Neural cell (in vitro differentiated cells): Measurements from ENCODE around the gene TUBG1. TPM values are rescaled to one million over a fixed set of nuclear protein-coding genes. Genes with fewer than 3 reads are reported as not detected.

Experiments
- H2AFZ ChIP-seq: fragments of 200-600, 300-800 bp; sonication (generic), shearing (Covaris generic); 2 replicates; pipeline ENCODE4 v1.6.0; 2014; ENCODE audit warnings: low read depth, mild to moderate bottlenecking, antibody characterized with exemption, low read length, moderate library complexity
- H3F3A ChIP-seq: fragments of 200-600 bp; shearing (Covaris generic); 2 replicates; pipeline ENCODE4 v1.6.1; 2016; ENCODE audit warnings: mild to moderate bottlenecking, moderate library complexity, mixed read lengths, antibody characterized with exemption, low read length; ENCODE audit not compliant: insufficient read depth, poor library complexity, severe bottlenecking
- H3K27ac ChIP-seq: fragments of 200-600, 300-800 bp; sonication (generic), shearing (Covaris generic); 2 replicates; pipeline ENCODE4 v1.5.1; 2014; ENCODE audit warnings: mild to moderate bottlenecking, low read length, moderate library complexity
- H3K27me3 ChIP-seq: fragments of 300-800, 200-600 bp; sonication (generic), shearing (Covaris generic); 2 replicates; pipeline ENCODE4 v1.6.0; 2014; ENCODE audit warnings: mild to moderate bottlenecking, low read depth, low read length, moderate library complexity; ENCODE audit not compliant: insufficient read depth
- H3K36me3 ChIP-seq: fragments of 300-800, 200-600 bp; sonication (generic), shearing (Covaris generic); 2 replicates; pipeline ENCODE4 v1.5.1; 2014; ENCODE audit warnings: mild to moderate bottlenecking, antibody characterized with exemption, low read length, moderate library complexity; ENCODE audit not compliant: insufficient read depth
- H3K4me2 ChIP-seq: fragments of 300-800, 200-600 bp; sonication (generic), shearing (Covaris generic); 2 replicates; pipeline ENCODE4 v1.6.0; 2014; ENCODE audit warnings: mild to moderate bottlenecking, low read length
- H3K4me3 ChIP-seq: fragments of 300-800, 200-600 bp; sonication (generic), shearing (Covaris generic); 2 replicates; pipeline ENCODE4 v1.5.1; 2014; ENCODE audit warnings: mild to moderate bottlenecking, low read length, moderate library complexity
- H3K79me2 ChIP-seq: fragments of 200-600 bp; shearing (Covaris generic); replicated peaks from 2 replicates; pipeline ENCODE4 v1.6.0; 2014; ENCODE audit warnings: mild to moderate bottlenecking, low read length, moderate library complexity; ENCODE audit not compliant: insufficient read depth
- H3K9ac ChIP-seq: fragments of 300-800, 200-600 bp; sonication (generic), shearing (Covaris generic); 2 replicates; pipeline ENCODE4 v1.6.1; 2016; ENCODE audit warnings: mild to moderate bottlenecking, low read length, mixed read lengths
- H3K9me2 ChIP-seq: fragments of 200-600 bp; shearing (Covaris generic); 2 replicates; pipeline ENCODE4 v1.6.1; 2016; ENCODE audit warnings: mild to moderate bottlenecking, low read length, mixed read lengths; ENCODE audit not compliant: insufficient read depth
- H3K9me3 ChIP-seq: fragments of 200-600, 300-800 bp; sonication (generic), shearing (Covaris generic); 2 replicates; pipeline ENCODE4 v1.6.1; 2016; ENCODE audit warnings: mild to moderate bottlenecking, mixed run types, low read length, moderate library complexity, mixed read lengths
- H4K20me1 ChIP-seq: fragments of 200-600 bp; shearing (Covaris generic); 2 replicates; pipeline ENCODE4 v1.6.1; 2016; ENCODE audit warnings: mild to moderate bottlenecking, mixed run types; ENCODE audit not compliant: insufficient read depth
- EP300 ChIP-seq: fragments of 450-650 bp; conservative IDR thresholded peaks from 2 replicates; pipeline ENCODE4 v1.6.1; 2014; ENCODE audit warnings: antibody characterized with exemption, mild to moderate bottlenecking, moderate library complexity; ENCODE audit not compliant: poor library complexity, severe bottlenecking
- EZH2 ChIP-seq: fragments of 200-600, 300-800 bp; shearing (Covaris generic), sonication (generic); IDR thresholded peaks from 2 replicates; pipeline ENCODE4 v1.6.1; 2014; ENCODE audit warnings: antibody characterized with exemption, low read length, borderline replicate concordance, mild to moderate bottlenecking; ENCODE audit not compliant: insufficient read depth, poor library complexity, severe bottlenecking
- MXI1 ChIP-seq: fragments of 450-650 bp; conservative IDR thresholded peaks from 2 replicates; pipeline ENCODE4 v1.6.1; 2014; ENCODE audit warnings: antibody characterized with exemption, mild to moderate bottlenecking; ENCODE audit not compliant: poor library complexity, severe bottlenecking
- POLR2AphosphoS5 ChIP-seq: IDR thresholded peaks from 2 replicates; pipeline ENCODE4 v1.6.1; 2012
- RAD21 ChIP-seq: fragments of 450-650 bp; conservative IDR thresholded peaks from 2 replicates; pipeline ENCODE4 v1.6.1; 2014; ENCODE audit warnings: antibody characterized with exemption, mild to moderate bottlenecking, moderate library complexity
- SMC3 ChIP-seq: fragments of 450-650 bp; conservative IDR thresholded peaks from 2 replicates; pipeline ENCODE4 v1.6.1; 2014; ENCODE audit warnings: antibody characterized with exemption, mild to moderate bottlenecking, moderate library complexity; ENCODE audit not compliant: poor library complexity
- TAF1 ChIP-seq: IDR thresholded peaks from 2 replicates; pipeline ENCODE4 v1.6.1; 2012; ENCODE audit warnings: low read depth
- polyA plus RNA-seq: library from polyadenylated mRNA; depleted of rRNA; stranded (reverse); fragments of >200 nt; gene quantifications from 2 replicates; pipeline ENCODE4 v1.2.3, GENCODE V29; 2014
- TF ChIP-seq, protein P1 (sequence below): fragments of 450-650 bp; IDR thresholded peaks from 2 replicates; pipeline ENCODE4 v1.5.1; 2014; ENCODE audit warnings: antibody characterized with exemption, mild to moderate bottlenecking, moderate library complexity; ENCODE audit not compliant: poor library complexity, severe bottlenecking
- TF ChIP-seq, protein P2 (sequence below): IDR thresholded peaks from 2 replicates; pipeline ENCODE4 v1.6.1; 2012; ENCODE audit warnings: borderline replicate concordance

The TUBG1 gene
- polyA plus RNA-seq, 1 donor from 2014 or later, result 14.2 TPM

DNA sequence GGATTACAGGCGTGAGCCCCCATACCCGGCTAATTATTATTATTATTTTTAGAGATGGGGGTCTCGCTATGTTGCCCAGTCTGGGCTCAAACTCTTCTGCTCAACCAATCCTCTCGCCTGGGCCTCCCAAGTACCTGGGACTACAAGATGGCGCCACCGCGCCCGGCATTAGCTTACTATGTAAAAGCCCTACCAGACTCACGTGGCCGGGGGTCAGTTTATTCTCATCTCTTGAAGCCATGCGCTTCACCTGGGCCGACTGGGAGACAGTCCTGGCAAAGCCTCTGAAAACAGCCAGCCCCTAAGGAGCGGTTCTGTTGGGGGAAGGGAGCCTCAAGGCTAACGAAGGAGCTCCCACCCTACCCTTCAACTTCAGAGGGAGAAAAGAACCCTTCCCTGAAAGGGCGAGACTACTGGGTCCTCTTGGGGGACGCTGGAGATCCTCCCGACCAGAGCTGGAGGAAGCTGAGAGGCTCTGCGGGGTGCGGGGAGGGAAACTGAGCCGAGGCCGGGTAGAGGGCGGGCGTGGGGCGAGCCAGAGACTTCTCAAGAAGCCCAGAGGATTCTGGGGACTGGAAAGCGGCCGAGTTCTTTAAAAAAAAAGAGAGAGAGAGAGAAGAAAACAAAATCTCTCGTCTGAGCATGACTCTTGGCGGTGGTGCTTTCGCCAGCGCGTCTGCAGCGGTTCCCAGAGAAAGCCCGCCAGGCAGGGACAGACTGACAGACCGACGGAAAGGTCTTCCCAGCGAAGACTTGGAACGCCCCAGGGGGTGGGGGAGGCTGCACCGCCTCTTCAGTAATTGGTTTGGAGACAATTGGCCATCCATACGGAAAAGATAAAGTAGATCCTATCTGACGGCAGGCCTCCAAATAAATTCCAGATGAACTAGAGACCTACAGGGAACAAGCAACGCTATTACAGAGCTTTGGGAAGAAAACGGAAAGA, 44.0 kb downstream of the TUBG1 start:
- H3K79me2 ChIP-seq, result no peaks in the 10 kb centered on the region
- TF ChIP-seq EP300, result no peak
- no peak for TF ChIP-seq POLR2AphosphoS5
- no peak for TF ChIP-seq SMC3
- TF ChIP-seq EZH2, result no peak
- TF ChIP-seq, protein P1, sequence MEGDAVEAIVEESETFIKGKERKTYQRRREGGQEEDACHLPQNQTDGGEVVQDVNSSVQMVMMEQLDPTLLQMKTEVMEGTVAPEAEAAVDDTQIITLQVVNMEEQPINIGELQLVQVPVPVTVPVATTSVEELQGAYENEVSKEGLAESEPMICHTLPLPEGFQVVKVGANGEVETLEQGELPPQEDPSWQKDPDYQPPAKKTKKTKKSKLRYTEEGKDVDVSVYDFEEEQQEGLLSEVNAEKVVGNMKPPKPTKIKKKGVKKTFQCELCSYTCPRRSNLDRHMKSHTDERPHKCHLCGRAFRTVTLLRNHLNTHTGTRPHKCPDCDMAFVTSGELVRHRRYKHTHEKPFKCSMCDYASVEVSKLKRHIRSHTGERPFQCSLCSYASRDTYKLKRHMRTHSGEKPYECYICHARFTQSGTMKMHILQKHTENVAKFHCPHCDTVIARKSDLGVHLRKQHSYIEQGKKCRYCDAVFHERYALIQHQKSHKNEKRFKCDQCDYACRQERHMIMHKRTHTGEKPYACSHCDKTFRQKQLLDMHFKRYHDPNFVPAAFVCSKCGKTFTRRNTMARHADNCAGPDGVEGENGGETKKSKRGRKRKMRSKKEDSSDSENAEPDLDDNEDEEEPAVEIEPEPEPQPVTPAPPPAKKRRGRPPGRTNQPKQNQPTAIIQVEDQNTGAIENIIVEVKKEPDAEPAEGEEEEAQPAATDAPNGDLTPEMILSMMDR, result no peak
- TF ChIP-seq, protein P2, sequence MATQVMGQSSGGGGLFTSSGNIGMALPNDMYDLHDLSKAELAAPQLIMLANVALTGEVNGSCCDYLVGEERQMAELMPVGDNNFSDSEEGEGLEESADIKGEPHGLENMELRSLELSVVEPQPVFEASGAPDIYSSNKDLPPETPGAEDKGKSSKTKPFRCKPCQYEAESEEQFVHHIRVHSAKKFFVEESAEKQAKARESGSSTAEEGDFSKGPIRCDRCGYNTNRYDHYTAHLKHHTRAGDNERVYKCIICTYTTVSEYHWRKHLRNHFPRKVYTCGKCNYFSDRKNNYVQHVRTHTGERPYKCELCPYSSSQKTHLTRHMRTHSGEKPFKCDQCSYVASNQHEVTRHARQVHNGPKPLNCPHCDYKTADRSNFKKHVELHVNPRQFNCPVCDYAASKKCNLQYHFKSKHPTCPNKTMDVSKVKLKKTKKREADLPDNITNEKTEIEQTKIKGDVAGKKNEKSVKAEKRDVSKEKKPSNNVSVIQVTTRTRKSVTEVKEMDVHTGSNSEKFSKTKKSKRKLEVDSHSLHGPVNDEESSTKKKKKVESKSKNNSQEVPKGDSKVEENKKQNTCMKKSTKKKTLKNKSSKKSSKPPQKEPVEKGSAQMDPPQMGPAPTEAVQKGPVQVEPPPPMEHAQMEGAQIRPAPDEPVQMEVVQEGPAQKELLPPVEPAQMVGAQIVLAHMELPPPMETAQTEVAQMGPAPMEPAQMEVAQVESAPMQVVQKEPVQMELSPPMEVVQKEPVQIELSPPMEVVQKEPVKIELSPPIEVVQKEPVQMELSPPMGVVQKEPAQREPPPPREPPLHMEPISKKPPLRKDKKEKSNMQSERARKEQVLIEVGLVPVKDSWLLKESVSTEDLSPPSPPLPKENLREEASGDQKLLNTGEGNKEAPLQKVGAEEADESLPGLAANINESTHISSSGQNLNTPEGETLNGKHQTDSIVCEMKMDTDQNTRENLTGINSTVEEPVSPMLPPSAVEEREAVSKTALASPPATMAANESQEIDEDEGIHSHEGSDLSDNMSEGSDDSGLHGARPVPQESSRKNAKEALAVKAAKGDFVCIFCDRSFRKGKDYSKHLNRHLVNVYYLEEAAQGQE, result no peak
- H3K36me3 ChIP-seq, result no peaks in the 10 kb centered on the region
- H2AFZ ChIP-seq, result no peak overlapping the region
- H3K9ac ChIP-seq, result no peak overlapping the region
- no peak overlapping the region for H3K4me3 ChIP-seq
- H3K27me3 ChIP-seq, result no peaks in the 10 kb centered on the region
- no peak overlapping the region for H3K4me2 ChIP-seq
- H3F3A ChIP-seq, result no peaks in the 10 kb centered on the region
- H3K9me2 ChIP-seq, result no peaks in the 10 kb centered on the region
- H3K9me3 ChIP-seq, result no peaks in the 10 kb centered on the region
- H3K27ac ChIP-seq, result no peak overlapping the region
- H4K20me1 ChIP-seq, result no peaks in the 10 kb centered on the region

DNA sequence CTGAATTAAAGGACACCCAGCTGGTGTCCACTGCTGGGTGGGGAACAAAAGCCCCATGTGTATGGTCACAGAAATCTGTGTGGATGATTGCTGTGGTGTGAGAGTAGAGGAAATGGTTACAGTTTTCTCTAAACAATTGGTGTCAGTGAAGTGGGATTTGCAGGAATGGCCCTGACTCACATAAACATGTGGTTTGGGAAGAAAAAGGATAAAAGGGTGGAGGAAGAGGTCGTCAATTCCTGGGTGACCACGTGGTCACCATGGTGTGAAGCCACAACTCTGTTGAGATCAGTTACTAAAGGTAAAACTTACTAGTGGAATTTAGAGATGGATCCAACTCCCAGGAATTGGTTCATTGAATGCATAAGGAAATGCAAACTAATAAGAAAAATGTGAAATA, 46.0 kb downstream of the TUBG1 start:
- Histone ChIP-seq H3K4me3 (no peak overlapping the region), H3K27ac (no peak overlapping the region), H4K20me1 (no peaks in the 10 kb centered on the region), H3K9me2 (no peaks in the 10 kb centered on the region), H3K79me2 (no peaks in the 10 kb centered on the region), H3F3A (no peaks in the 10 kb centered on the region), H3K36me3 (no peaks in the 10 kb centered on the region), H2AFZ (no peak overlapping the region), H3K27me3 (no peaks in the 10 kb centered on the region), H3K9ac (no peak overlapping the region), H3K4me2 (no peak overlapping the region), H3K9me3 (no peaks in the 10 kb centered on the region)
- no peak for TF ChIP-seq MXI1
- TF ChIP-seq, protein P2, result no peak
- no peak for TF ChIP-seq EP300
- TF ChIP-seq TAF1, result no peak
- no peak for TF ChIP-seq RAD21
- TF ChIP-seq, protein P1, result no peak
- no peak for TF ChIP-seq SMC3
- TF ChIP-seq EZH2, result no peak
- no peak for TF ChIP-seq POLR2AphosphoS5
